GM21737 (cell line): Measurements from ENCODE around the gene DNTT.

Source experiments
- ATAC-seq: cut with Tn5 transposase; IDR thresholded peaks from one replicate; pipeline ENCODE4 v1.9.1; 2021; ENCODE audit warnings: mild to moderate bottlenecking, moderate library complexity; ENCODE audit not compliant: unreplicated experiment

The DNTT gene

DNA sequence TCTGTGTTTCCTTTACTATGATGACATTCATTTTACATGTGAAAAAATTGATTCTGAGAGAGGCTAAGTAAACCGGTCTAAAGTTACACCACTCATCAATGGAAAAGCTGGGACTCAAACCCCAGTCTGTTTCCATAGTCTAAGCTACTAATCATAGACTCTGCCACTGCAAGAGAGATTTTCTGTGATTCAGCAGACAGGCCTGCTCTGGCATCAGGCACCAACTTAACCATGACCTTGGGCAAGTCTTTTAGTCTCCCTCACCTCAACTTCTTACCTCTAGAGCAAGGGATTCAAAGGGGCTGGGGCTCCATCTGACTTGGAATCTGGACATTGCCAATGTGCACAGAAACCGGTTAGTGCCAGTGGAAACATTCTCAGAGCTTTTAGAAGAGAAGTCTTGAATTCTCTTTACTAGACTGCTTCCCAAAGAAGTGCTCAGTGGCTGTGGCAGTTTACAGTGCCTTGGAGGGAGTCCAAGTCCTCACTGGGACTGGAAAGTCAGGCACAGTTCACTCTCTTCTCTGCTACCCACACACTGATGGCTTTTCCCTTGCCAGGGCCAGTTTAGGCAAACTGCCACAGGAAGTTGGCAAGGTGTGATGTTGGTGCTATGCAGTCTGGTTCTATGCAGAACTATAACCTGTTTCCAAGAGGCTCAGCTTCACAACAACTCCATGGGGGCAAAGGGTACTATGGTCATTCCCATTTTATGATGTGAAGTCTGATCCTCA is 28.4 kb upstream of the DNTT start:
- ATAC-seq, result no peak

GRCh38 chr10:96276426-96276825 is 27.8 kb upstream of the DNTT start:
- ATAC-seq, result no peak

DNA sequence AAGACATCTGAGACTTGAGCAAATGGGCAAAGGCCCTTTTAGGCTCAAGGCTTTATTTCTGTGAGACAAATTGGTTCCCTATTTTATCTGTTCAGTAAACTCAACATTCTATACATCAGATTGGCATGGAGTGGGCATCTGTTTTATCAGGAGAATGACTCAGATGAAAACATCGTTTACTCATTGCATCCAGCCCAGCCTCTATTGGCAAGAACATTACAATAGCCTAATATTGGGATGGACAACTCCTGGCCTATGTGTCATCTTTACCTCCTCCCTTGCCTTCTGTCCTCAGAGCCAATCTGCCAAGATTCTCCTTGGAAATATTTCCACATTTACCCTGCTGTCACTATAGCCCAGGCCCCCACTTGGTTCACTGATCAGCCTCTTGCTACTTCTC is 27.4 kb upstream of the DNTT start:
- no peak for ATAC-seq

DNA sequence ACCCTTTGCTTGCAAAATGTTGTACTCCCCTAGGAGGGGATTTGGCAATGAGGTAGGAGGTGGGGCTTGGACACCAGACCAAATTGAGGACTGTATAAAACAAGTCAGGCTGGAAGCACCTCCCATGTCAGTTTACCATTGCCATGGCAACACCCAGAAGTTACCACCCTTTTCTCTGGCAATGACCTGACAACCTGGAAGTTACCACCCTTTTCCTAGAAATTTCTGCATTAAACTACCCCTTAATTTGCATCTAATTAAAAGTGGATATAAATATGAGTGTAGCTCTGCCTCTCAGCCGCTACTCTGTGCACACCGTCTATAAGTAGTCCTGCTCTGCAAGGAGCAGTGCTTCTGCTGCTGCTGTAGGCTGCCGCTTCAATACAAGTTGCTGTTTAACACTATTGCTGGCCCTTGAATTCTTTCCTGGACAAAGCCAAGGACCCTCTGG is 25.0 kb upstream of the DNTT start:
- ATAC-seq, result no peak

GRCh38 chr10:96280859-96281258 is 23.4 kb upstream of the DNTT start:
- no peak for ATAC-seq

- ATAC-seq, result no peak
Observed at GRCh38 chr10:96281444-96282029, 22.7 kb upstream of the DNTT start.

- ATAC-seq, result no peak
Observed at GRCh38 chr10:96283351-96283750, 20.9 kb upstream of the DNTT start.

DNA sequence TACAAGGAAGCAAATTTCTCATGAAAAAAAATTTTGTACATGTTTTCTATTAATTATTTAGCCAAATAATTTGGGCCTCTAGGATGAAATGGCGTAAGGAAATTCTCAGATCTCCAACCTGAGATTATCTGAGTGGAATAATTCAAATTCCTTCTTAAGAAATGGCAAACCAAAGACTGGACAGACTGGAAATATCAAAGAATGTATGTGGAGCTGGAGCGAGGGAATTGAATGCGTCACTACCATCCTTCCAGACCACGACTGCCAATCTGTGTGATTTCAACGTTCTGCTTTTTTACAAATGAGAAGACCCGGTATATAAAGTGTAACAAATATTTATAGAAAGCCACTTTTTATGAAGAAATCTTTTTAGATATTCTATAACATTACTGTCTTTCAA is 20.5 kb upstream of the DNTT start:
- no peak for ATAC-seq

- ATAC-seq, result no peak
Observed at GRCh38 chr10:96285331-96285752, 18.9 kb upstream of the DNTT start.

GRCh38 chr10:96287392-96288105 is 16.7 kb upstream of the DNTT start:
- ATAC-seq, result peak; percentile 57

DNA sequence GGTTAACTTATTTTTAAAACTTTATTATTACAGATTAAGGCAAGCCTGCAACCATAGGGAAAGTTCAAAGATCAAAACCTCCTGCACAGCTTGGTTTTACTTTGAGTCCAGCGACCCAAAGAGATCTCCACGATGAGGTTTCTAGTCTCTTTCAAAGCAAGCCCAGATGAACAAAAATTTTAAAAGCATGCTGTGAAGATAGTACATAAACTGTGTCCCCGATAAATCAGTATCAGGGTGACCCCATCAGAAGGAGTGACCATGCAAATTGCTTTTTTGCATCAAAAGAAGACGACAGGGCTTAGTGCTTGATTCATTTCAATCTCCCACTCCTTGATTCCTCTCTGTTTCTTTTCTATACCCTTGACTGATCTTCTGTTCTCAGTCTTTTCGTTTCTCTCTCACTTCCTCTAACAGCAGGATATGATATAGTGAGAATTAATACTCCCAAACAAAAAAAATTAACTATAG is 16.0 kb upstream of the DNTT start:
- ATAC-seq, result peak; percentile 45

DNA sequence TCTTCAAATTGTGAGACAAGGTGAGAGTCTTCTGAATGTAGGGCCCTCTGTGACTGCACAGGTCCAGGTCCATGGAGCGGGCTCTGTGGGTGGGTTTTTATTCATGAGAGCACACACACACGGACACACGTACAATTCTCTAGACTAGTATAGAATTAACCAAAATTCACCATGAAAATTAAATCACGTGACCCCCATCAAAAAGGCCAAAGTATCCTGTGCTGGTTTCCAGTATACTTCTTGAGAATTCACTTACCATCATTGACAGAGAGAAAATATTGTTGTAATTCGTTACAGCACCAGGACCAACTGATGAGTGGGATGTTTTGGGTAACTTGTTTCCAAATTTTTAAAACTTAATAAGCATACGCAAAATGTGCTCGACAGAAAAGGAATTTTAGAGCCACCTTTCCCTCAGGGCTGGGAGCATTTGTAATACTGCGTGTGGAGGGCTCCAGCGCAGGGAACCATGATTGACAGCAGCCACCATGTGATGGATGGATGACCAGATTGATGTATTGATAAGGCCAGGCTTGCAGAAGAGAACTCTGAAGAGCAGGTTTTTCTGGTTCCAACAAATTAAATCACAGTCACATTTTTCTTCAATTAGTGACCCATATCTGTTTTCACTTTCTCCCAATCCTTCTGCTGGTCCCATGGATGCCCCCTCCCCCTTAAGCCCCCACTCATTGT is 14.9 kb upstream of the DNTT start:
- no peak for ATAC-seq

DNA sequence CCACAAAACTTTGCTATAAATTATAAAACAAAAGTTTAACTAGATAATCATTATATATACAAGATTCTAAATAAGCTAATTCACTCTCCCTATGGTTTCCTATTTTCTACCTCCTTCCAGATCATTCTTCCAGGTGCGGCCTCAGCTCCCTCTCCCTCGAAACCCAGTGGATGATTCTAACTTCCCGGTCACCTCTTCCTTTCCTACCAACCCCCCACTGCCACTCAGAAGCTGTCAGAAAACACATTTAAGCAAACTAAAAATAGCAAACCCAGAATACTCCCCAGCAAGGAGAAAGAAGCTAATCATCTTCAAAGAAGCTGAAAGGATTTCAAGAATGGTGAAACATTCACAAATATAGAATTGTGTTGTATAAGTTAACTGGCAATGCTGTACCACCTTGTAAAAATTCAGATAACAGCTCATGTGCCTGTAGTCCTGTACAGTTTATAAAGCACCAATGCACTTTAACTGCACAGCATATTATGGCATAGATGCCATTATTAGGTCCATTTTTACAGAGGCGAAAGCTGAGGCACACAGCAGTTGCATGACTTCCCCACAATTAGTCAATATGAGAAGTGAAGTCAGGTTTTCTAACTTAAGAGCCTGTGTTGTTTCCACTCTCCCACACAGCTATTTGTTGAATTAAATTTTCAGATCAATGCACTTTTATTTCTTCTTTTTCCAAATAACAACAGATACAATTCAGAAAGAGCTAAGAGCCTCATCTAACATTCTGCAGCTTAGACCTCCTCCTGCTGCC is 13.7 kb upstream of the DNTT start:
- no peak for ATAC-seq

DNA sequence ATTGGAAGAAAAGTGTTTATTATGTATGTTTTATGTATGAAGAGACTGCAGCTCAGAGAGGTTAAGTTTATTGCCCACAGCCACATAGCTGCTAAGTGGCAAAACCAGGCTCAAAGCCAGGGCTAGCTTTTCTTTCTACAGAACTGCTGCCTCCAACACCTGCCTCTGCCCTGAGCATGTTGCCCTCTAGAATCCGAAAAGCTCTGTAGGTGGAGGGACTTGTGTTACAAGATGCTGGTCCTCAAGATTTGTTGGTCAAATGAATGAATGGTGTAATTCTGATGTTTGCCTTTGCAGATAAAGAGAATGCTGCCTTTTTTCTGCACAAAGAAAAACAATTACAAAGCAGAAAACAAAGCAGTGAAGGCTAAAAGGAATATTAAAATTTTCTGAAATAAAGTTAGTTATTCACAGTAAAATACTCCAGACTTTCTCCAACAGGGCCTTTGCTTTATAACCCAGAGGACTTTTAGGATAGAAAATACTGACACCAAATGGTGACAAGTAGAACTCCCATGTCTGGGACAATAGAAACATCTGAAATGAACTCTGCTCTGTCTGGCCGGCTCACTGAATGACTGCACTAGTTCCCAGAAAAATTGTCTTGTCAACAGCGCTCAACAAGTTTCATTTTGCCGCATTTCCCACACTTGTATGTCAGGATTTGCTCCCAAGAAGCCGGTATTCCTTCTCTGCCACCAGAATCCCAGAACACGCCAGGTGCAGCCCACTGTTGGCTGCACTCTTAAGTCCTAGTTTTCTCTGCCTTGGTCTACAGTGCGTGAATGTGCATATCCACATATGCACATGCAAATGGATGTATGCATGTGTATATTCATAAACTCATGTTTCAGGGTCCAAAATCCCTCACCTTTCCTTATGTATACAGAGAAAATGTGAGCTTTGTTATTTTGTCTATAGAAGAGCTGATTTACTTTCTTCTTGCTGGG is 11.0 kb upstream of the DNTT start:
- peak; percentile 58 for ATAC-seq

- no peak for ATAC-seq
Observed at GRCh38 chr10:96295475-96295874, 8.8 kb upstream of the DNTT start.

- no peak for ATAC-seq
Observed at GRCh38 chr10:96297486-96297885, 6.7 kb upstream of the DNTT start.

- no peak for ATAC-seq
Observed at GRCh38 chr10:96298362-96298761, 5.9 kb upstream of the DNTT start.

DNA sequence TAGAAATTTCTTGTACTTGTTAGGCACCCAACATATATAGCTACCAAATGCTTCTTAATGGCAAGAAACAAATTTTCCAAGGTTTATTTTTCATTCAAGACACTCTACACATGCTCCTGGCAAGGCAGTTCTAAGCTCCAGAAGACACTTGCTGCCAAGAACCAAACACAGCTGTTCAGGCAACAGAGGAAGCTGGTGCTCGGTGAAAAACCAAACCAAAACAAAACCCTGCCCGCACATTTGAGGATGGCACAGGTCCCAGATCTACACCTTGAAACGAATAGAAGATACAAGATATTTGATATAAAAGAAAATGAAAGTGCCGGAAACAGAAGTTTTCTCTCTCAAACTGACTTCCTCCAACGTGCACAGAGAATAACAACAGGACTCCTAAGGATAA is 4.9 kb upstream of the DNTT start:
- no peak for ATAC-seq

GRCh38 chr10:96301616-96302015 is 2.6 kb upstream of the DNTT start:
- no peak for ATAC-seq

DNA sequence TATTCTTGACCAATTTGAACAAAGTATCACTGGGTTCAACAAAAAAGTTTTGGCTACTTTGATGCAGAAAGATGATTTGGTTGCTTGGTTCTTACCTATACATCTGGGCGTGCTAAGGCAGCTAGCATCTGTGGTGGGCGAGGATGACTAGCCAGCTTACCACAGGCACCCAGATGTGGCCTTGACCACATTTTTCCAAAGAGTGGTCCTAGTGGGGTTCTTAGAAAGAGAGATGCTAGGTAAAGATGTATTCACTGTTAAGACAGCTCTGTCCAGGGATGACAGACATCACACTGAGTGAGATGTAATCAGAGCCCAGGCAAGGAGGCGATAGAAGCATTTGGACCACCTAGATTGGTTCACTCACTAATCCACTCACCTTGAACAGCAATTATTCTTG is 785 bp downstream of the DNTT start:
- no peak for ATAC-seq
